ENCODE measurements around the gene NOTCH1.

DNA sequence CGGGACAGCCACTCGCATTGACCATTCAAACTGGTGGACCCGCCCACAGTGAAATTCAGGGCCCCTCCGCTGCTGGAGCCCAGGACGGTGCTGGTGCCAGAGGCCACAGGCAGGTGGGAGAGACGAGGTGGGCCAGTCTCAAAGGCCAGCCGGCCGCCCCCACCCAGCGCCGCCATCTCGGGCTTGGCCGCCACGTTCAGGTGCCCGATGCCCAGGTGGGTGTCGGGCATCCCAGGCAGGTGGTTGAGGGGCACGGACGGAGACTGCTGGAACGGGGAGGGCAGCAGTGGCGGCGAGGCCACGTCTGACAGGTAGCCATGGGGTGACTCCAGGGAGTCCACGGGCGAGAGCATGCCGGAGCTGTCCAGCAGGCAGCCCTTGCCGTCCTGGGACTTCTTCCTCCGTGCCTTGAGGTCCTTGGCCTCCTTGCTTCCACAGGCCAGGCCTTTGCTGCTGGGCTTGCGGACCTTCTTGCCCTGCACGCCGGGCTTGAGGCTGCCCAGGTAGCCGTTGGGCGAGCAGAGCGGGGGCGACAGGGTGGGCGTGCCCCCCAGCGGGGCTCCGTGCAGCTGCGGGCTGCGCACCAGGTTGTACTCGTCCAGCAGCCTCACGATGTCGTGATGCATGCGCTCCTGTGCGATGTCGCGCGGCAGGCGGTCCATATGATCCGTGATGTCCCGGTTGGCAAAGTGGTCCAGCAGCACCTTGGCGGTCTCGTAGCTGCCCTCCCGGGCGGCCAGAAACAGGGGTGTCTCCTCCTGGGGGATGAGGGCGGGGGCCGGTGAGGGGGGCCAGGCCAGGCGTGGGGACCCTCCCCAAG, 48.8 kb downstream of the NOTCH1 start:
- TF ChIP-seq POLR2A (IDR thresholded peaks at IDR 0.05; ENCODE audit: low read length): no peak
- TF ChIP-seq GATA1 (IDR thresholded peaks at IDR 0.05; ENCODE audit: low read depth, low read length): no peak

Data from erythroblast (primary cell).